Loucy (cell line): Measurements from ENCODE around the gene WIPF2.

ENCODE experiments used
- H2AFZ ChIP-seq: fragments of 200-600 bp; sonication (generic); 2 replicates; pipeline ENCODE4 v1.6.0; 2016; ENCODE audit warnings: antibody characterized with exemption, mild to moderate bottlenecking, low read length, moderate library complexity
- H3F3A ChIP-seq: fragments of 200-600 bp; 2 replicates; pipeline ENCODE4 v1.6.0; 2016; ENCODE audit warnings: antibody characterized with exemption, low read depth, mild to moderate bottlenecking
- H3K27me3 ChIP-seq: fragments of 200-600 bp; sonication (generic); 2 replicates; pipeline ENCODE4 v1.6.1; 2014; ENCODE audit warnings: low read length, mild to moderate bottlenecking; ENCODE audit not compliant: insufficient read depth, poor library complexity, severe bottlenecking
- H3K36me3 ChIP-seq: fragments of 200-600 bp; sonication (generic); 2 replicates; pipeline ENCODE4 v1.6.1; 2016; ENCODE audit warnings: low read length; ENCODE audit not compliant: insufficient read depth
- H3K4me1 ChIP-seq: fragments of 200-600 bp; sonication (generic); 2 replicates; pipeline ENCODE4 v1.5.1; 2014; ENCODE audit warnings: low read length, mild to moderate bottlenecking; ENCODE audit not compliant: insufficient read depth, poor library complexity, severe bottlenecking
- H3K4me2 ChIP-seq: fragments of 200-600 bp; sonication (generic); 2 replicates; pipeline ENCODE4 v1.6.0; 2014; ENCODE audit warnings: antibody characterized with exemption, low read length, low read depth, mild to moderate bottlenecking; ENCODE audit not compliant: poor library complexity, severe bottlenecking
- H3K4me3 ChIP-seq: fragments of 200-600 bp; sonication (generic); 2 replicates; pipeline ENCODE4 v1.5.1; 2014; ENCODE audit warnings: low read length, mild to moderate bottlenecking, mixed read lengths; ENCODE audit not compliant: poor library complexity, severe bottlenecking
- H3K79me2 ChIP-seq: fragments of 200-600 bp; sonication (generic); 2 replicates; pipeline ENCODE4 v1.6.1; 2014; ENCODE audit warnings: low read length; ENCODE audit not compliant: insufficient read depth
- H3K9ac ChIP-seq: fragments of 200-600 bp; sonication (generic); 2 replicates; pipeline ENCODE4 v1.6.0; 2014; ENCODE audit warnings: mild to moderate bottlenecking, low read depth, low read length, moderate library complexity; ENCODE audit not compliant: poor library complexity, severe bottlenecking
- H3K9me2 ChIP-seq: fragments of 200-600 bp; sonication (generic); replicated peaks from 2 replicates; pipeline ENCODE4 v1.6.1; 2016; ENCODE audit warnings: low read depth, low read length, mixed read lengths
- H3K9me3 ChIP-seq: fragments of 200-600 bp; sonication (generic); 2 replicates; pipeline ENCODE4 v1.6.1; 2014; ENCODE audit warnings: mild to moderate bottlenecking, antibody characterized with exemption, low read length, low read depth; ENCODE audit not compliant: insufficient read depth
- H4K20me1 ChIP-seq: fragments of 200-600 bp; sonication (generic); 2 replicates; pipeline ENCODE4 v1.6.0; 2014; ENCODE audit warnings: antibody characterized with exemption, low read length, mild to moderate bottlenecking; ENCODE audit not compliant: insufficient read depth, poor library complexity, severe bottlenecking
- EZH2phosphoT487 ChIP-seq: fragments of 200-600 bp; IDR thresholded peaks from 2 replicates; pipeline ENCODE4 v1.6.1; 2018; ENCODE audit warnings: antibody characterized with exemption, mild to moderate bottlenecking, moderate library complexity, borderline replicate concordance
- TF ChIP-seq, protein P1 (sequence below): fragments of 200-600 bp; sonication (generic); conservative IDR thresholded peaks from 2 replicates; pipeline ENCODE4 v1.5.1; 2014; ENCODE audit warnings: mild to moderate bottlenecking, antibody characterized with exemption, low read length

Gene WIPF2

DNA sequence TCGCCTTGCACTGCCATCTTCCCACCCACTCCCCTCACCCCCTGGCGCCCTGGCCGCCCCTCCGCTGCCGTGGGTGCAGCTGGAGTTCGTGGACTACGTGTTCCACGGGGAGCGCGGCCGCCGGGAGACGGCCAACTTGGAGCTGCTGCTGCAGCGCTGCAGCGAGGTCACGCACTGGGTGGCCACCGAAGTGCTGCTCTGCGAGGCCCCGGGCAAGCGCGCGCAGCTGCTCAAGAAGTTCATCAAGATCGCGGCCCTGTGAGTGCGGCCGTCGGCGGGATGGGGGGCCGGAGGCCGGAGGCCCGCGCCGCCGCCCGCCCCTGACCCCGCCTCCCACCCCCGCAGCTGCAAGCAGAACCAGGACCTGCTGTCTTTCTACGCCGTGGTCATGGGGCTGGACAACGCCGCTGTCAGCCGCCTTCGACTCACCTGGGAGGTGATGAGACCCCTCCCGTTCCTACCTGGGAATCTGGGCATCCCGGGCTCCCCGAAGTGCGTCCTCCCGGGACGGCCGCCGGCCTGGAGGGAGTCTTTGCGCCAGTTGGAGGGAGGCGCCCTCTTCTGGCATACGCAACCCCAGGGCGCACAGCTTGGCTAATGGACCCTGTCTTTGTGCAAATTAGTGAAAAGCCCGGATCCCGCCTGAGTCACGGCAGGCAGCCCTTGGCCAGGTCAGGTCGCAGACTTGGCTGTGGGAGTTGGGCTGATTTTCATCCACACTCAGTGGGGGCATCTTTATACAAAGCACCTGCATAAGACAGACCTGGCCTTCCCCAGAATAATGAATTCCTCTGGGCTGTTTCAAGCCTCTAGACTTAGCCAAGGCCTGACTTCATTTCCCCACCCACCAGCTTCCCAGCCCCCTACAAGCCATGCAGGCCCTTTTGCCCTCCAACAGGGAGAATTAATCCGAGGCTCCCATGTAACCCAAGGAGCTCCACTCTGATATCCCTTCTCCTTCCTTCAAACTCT is 27.6 kb upstream of the WIPF2 start:
- Histone ChIP-seq H3K27me3 (no peaks in the 10 kb centered on the region), H4K20me1 (no peaks in the 10 kb centered on the region), H3K4me2 (peak overlapping the region; percentile 77), H3K79me2 (no peaks in the 10 kb centered on the region), H3F3A (no peaks in the 10 kb centered on the region), H3K9me3 (no peaks in the 10 kb centered on the region), H3K4me1 (peaks cover 27% of the 10 kb centered on the region), H3K36me3 (no peaks in the 10 kb centered on the region), H3K9ac (peak overlapping the region; percentile 84), H2AFZ (peak overlapping the region; percentile 92), H3K4me3 (peak overlapping the region; percentile 77), H3K9me2 (no peaks in the 10 kb centered on the region)
- TF ChIP-seq, protein P1, sequence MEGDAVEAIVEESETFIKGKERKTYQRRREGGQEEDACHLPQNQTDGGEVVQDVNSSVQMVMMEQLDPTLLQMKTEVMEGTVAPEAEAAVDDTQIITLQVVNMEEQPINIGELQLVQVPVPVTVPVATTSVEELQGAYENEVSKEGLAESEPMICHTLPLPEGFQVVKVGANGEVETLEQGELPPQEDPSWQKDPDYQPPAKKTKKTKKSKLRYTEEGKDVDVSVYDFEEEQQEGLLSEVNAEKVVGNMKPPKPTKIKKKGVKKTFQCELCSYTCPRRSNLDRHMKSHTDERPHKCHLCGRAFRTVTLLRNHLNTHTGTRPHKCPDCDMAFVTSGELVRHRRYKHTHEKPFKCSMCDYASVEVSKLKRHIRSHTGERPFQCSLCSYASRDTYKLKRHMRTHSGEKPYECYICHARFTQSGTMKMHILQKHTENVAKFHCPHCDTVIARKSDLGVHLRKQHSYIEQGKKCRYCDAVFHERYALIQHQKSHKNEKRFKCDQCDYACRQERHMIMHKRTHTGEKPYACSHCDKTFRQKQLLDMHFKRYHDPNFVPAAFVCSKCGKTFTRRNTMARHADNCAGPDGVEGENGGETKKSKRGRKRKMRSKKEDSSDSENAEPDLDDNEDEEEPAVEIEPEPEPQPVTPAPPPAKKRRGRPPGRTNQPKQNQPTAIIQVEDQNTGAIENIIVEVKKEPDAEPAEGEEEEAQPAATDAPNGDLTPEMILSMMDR: peak; percentile 78
- TF ChIP-seq EZH2phosphoT487: no peak

DNA sequence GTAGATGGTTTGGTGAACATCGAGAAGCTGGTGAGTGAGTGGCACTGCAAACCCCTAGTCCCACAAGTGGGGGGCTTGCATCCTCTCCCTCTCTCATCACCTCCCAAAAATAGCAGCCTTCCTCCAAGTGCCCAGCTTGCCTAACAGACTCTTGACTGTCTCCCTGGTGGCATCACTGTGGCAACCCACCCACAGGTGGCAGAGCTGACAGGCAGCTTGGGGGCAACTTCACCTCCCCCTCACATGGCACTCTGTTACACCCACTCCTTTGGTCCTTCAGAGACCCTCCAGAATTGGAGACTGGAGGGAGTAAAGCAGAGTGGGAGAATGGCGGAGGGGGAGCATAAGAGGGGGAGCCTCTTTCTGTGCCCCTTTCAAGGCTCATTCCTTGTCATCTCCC is 26.1 kb upstream of the WIPF2 start:
- H3K27me3 ChIP-seq: no peaks in the 10 kb centered on the region
- no peaks in the 10 kb centered on the region for H3K36me3 ChIP-seq
- no peaks in the 10 kb centered on the region for H3K9me3 ChIP-seq
- no peaks in the 10 kb centered on the region for H4K20me1 ChIP-seq
- H3K9ac ChIP-seq: peak overlapping the region; percentile 56
- no peak for TF ChIP-seq EZH2phosphoT487
- TF ChIP-seq, protein P1: no peak
- no peaks in the 10 kb centered on the region for H3K79me2 ChIP-seq
- no peaks in the 10 kb centered on the region for H3K9me2 ChIP-seq
- peaks cover 27% of the 10 kb centered on the region for H3K4me1 ChIP-seq
- no peak overlapping the region for H3K4me2 ChIP-seq
- H3K4me3 ChIP-seq: no peak overlapping the region
- no peak overlapping the region for H2AFZ ChIP-seq
- no peaks in the 10 kb centered on the region for H3F3A ChIP-seq

DNA sequence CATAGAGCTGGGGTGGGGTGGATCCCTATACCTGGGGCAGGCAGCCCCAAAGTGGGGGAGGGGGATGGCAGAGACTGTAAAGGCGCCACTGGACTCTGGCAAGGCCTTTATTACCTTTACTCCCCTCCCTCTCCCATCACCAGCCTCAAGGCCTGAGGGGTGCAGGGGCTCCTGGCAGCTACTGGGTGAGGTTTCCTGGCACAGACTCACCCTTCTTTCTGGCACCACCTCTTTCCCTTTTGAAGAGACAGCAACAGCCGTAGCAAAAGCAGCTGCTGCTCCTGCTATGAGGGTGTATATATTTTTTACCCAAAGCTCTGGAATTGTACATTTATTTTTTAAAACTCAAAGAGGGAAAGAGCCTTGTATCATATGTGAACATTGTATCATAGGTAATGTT is 24.3 kb upstream of the WIPF2 start:
- no peak overlapping the region for H2AFZ ChIP-seq
- peaks cover 27% of the 10 kb centered on the region for H3K4me1 ChIP-seq
- peak overlapping the region; percentile 1 for H3K4me2 ChIP-seq

More for the DNA sequence above, 24.3 kb upstream of the WIPF2 start:
- no peaks in the 10 kb centered on the region for H3K27me3 ChIP-seq
- TF ChIP-seq, protein P1: no peak
- no peak for TF ChIP-seq EZH2phosphoT487
- H3F3A ChIP-seq: no peaks in the 10 kb centered on the region
- no peaks in the 10 kb centered on the region for H3K9me2 ChIP-seq
- H4K20me1 ChIP-seq: no peaks in the 10 kb centered on the region
- H3K9me3 ChIP-seq: no peaks in the 10 kb centered on the region
- H3K4me3 ChIP-seq: no peak overlapping the region
- no peaks in the 10 kb centered on the region for H3K36me3 ChIP-seq
- peak overlapping the region; percentile 56 for H3K9ac ChIP-seq
- no peaks in the 10 kb centered on the region for H3K79me2 ChIP-seq
